Caco-2 (cell line): ENCODE results near the gene R3HDML. TPM values are rescaled to one million over a fixed set of nuclear protein-coding genes. Genes with fewer than 3 reads are reported as not detected.

Experiments used
- BruUV-seq: library from RNA; stranded (reverse); fragments of 400-500 nt; replicated peaks from 2 replicates; lab custom pipeline; 2021; lab: Mats Ljungman, UMichigan
- CTCF ChIA-PET: fragments of 300-600 bp; sonication (Branson Sonifier 250); formaldehyde crosslinking; loops from one replicate; lab custom pipeline; 2022; ENCODE audit warnings: antibody characterized with exemption; lab: Charles Lee
- POLR2A ChIA-PET: fragments of 300-600 bp; sonication (Branson Sonifier 250); formaldehyde crosslinking; loops from one replicate; lab custom pipeline; 2022; ENCODE audit warnings: antibody characterized with exemption; lab: Charles Lee
- DNase-seq, 2 experiments: peaks; one replicate each; pipeline versions ENCODE4 v3.0.0 to v3.0.0-alpha.2; 2020 to 2022
- H3K27me3 ChIP-seq: replicated peaks from 2 replicates; pipeline ENCODE4 v1.6.0; 2011; ENCODE audit warnings: low read length; ENCODE audit not compliant: control insufficient read depth, insufficient read depth
- H3K36me3 ChIP-seq: 2 replicates; pipeline ENCODE4 v1.5.1; 2011; ENCODE audit warnings: low read length; ENCODE audit not compliant: control insufficient read depth, insufficient read depth
- H3K4me1 ChIP-seq: fragments of 250-450 bp; sonication (Bioruptor Pico); 2 replicates; pipeline ENCODE4 v1.5.1; 2020; ENCODE audit warnings: mild to moderate bottlenecking
- H3K4me3 ChIP-seq: 2 replicates; pipeline ENCODE4 v1.5.1; 2011; ENCODE audit warnings: low read depth, mild to moderate bottlenecking, control low read depth, low read length
- H3K9me3 ChIP-seq: fragments of 250-450 bp; sonication (Bioruptor Pico); 2 replicates; pipeline ENCODE4 v1.5.1; 2020; ENCODE audit warnings: mild to moderate bottlenecking, moderate library complexity
- H3K27ac Mint-ChIP-seq: one replicate; pipeline ENCODE4 v1.8.0; 2022; ENCODE audit warnings: mixed read lengths; ENCODE audit not compliant: unreplicated experiment
- H3K27me3 Mint-ChIP-seq: one replicate; pipeline ENCODE4 v1.8.0; 2022; ENCODE audit warnings: mixed read lengths; ENCODE audit not compliant: insufficient read depth, unreplicated experiment
- H3K36me3 Mint-ChIP-seq: one replicate; pipeline ENCODE4 v1.8.0; 2022; ENCODE audit warnings: mild to moderate bottlenecking, mixed read lengths; ENCODE audit not compliant: insufficient read depth, unreplicated experiment
- H3K4me1 Mint-ChIP-seq: one replicate; pipeline ENCODE4 v1.8.0; 2022; ENCODE audit warnings: low read depth, mixed read lengths; ENCODE audit not compliant: unreplicated experiment
- H3K4me3 Mint-ChIP-seq: one replicate; pipeline ENCODE4 v1.8.0; 2022; ENCODE audit warnings: mild to moderate bottlenecking, moderate library complexity, mixed read lengths; ENCODE audit not compliant: unreplicated experiment
- H3K9me3 Mint-ChIP-seq: one replicate; pipeline ENCODE4 v1.8.0; 2022; ENCODE audit warnings: mixed read lengths; ENCODE audit not compliant: unreplicated experiment
- intact Hi-C: fragments of 100-400 bp; cut with micrococcal nuclease; formaldehyde crosslinking; loops from one replicate; pipeline ENCODE4 v1.10.0; 2022; ENCODE audit not compliant: unreplicated experiment
- total RNA-seq: library from RNA; stranded (reverse); gene quantifications from 2 replicates; pipeline ENCODE4 v1.2.3, GENCODE V29; 2022
- TF ChIP-seq, protein P1 (sequence below), 2 experiments: fragments of 200-600 bp in 1 of 2; IDR thresholded peaks; 1 replicate in 1 of 2; 2 replicates in 1 of 2; pipeline versions ENCODE4 v1.5.1 to v1.8.0; 2011 to 2022; ENCODE audit warnings: antibody characterized with exemption in 1 of 2, control low read depth in 1 of 2, inconsistent platforms in 1 of 2, low read depth in 1 of 2, low read length in 1 of 2, mild to moderate bottlenecking in 1 of 2, moderate library complexity in 1 of 2; ENCODE audit not compliant: insufficient read depth in 1 of 2, severe bottlenecking in 1 of 2, unreplicated experiment in 1 of 2

Gene R3HDML
- total RNA-seq, 1 experiment from 2014 or later: not detected

DNA sequence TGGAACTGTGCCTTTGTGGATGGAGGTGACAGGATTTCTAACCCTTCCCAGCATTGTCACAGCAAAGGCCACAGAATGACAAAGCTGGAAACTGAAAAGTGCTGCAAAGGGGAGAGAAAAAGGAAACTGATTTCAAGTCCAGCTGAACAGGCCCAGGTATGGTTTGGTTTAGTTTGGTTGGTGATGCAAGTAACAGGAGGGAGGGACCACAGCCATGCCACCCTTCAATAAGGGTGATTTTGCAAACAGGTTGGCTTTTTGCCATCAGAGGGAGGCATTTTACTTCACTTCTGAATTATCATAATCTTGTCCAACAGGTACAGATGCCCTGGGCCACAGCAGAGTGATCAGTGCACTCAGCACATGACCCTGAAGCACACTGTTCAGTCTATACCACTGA, 32.5 kb upstream of the R3HDML start:
- Histone ChIP-seq H3K27me3 (no peaks in the 10 kb centered on the region), H3K4me1 (peaks cover 24% of the 10 kb centered on the region), H3K4me3 (no peak overlapping the region), H3K9me3 (no peaks in the 10 kb centered on the region), H3K36me3 (no peaks in the 10 kb centered on the region; the same call in 1 of the 2 replicates)
- intact Hi-C loops: no loop called here
- TF ChIP-seq, protein P1, sequence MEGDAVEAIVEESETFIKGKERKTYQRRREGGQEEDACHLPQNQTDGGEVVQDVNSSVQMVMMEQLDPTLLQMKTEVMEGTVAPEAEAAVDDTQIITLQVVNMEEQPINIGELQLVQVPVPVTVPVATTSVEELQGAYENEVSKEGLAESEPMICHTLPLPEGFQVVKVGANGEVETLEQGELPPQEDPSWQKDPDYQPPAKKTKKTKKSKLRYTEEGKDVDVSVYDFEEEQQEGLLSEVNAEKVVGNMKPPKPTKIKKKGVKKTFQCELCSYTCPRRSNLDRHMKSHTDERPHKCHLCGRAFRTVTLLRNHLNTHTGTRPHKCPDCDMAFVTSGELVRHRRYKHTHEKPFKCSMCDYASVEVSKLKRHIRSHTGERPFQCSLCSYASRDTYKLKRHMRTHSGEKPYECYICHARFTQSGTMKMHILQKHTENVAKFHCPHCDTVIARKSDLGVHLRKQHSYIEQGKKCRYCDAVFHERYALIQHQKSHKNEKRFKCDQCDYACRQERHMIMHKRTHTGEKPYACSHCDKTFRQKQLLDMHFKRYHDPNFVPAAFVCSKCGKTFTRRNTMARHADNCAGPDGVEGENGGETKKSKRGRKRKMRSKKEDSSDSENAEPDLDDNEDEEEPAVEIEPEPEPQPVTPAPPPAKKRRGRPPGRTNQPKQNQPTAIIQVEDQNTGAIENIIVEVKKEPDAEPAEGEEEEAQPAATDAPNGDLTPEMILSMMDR (IDR thresholded peaks at IDR 0.05; ENCODE audit: insufficient read depth in 1 of 2, low read depth in 1 of 2, low read length in 1 of 2, severe bottlenecking in 1 of 2, unreplicated experiment in 1 of 2): no peak
- Mint-ChIP-seq H3K27me3 (no peaks in the 10 kb centered on the region), H3K4me1 (peaks cover 33% of the 10 kb centered on the region), H3K27ac (peak overlapping the region; percentile 95), H3K4me3 (no peak overlapping the region), H3K9me3 (peaks cover 16% of the 10 kb centered on the region), H3K36me3 (peaks cover 12% of the 10 kb centered on the region)
- ChIA-PET POLR2A (no interaction called here), CTCF (no interaction called here)
- DNase-seq: no peak
- no TSS peak for BruUV-seq

DNA sequence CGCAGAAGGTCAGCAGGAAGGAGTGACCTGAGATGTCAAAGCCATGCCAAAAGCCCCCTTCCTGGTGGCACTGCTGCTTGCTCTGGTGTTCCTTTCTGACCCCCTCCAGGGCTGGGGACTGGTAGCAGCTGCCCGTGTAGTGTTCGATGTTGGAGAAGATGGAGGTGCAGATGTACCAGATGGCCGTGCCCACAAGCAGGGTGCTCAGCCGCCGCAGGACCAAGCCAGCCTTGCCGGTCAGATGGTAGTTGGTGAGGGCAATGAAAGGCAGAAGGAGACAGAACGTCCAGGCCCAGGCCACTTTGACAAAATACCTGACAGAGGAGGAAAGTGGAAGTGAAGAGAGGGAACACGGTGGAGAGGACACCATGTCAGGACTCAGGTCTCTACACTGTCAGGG, 29.9 kb upstream of the R3HDML start:
- no peaks in the 10 kb centered on the region; the same call in 1 of the 2 replicates for H3K36me3 ChIP-seq
- no peaks in the 10 kb centered on the region for H3K9me3 ChIP-seq
- intact Hi-C loops: no loop called here
- Mint-ChIP-seq H3K4me3 (no peak overlapping the region), H3K9me3 (peaks cover 2% of the 10 kb centered on the region), H3K4me1 (peaks cover 37% of the 10 kb centered on the region), H3K27me3 (no peaks in the 10 kb centered on the region), H3K27ac (peak overlapping the region; percentile 31), H3K36me3 (peaks cover 24% of the 10 kb centered on the region)
- no peak for DNase-seq
- H3K4me1 ChIP-seq: peaks cover 24% of the 10 kb centered on the region
- H3K27me3 ChIP-seq: no peaks in the 10 kb centered on the region
- POLR2A ChIA-PET: interaction anchor here (0.7 kb wide), 1 partner anchor 78 kb away, joined by 3 read pairs; no protein-coding TSS in a partner anchor
- CTCF ChIA-PET: no interaction called here
- TF ChIP-seq, protein P1 (IDR thresholded peaks at IDR 0.05; ENCODE audit: insufficient read depth in 1 of 2, low read depth in 1 of 2, low read length in 1 of 2, severe bottlenecking in 1 of 2, unreplicated experiment in 1 of 2): no peak
- BruUV-seq: no TSS peak
- no peak overlapping the region for H3K4me3 ChIP-seq

DNA sequence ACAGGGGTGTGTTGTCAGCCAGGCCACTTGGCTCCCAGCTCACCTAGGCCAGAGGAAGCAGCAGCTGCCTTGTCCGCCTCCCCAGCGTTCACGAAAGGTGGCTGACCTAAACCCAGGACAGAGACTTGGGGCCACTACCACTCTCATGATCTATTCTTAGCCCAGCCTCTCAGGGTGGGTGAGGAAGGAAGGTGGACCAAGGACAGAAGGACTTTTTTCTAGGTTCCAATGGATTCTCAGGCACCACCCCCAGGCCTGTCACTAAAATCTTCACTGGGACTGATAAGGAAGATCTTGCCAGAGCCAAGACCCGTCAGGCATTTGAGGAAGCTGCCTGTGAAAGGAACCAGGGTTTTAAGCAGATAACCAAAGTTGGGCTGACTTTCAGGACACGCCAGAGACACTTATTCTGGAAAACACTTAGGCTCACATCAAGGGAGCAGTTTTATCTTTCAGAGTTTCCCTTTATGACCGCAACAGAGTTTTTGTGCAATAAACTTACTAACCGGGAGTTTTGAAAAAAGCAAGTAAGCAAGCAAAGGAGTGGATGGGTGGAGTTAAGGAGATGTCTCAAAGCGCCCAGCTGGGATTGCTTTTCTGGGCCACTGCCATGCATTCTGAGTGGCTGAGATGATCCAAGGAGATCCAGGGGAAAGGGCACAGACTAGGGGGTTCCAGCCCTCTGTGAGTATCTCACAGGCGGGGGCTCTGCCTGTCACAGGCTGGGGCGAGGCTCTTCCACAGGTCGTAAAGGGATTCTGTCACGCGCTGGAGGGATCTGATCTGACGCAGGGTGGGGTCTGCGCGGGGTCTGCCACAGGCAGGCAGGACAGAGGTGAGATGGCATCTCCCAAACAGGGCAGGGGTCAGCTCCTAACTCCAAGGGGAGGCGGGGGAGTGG, 26.8 kb upstream of the R3HDML start:
- H3K9me3 Mint-ChIP-seq: no peaks in the 10 kb centered on the region
- H3K36me3 Mint-ChIP-seq: peaks cover 20% of the 10 kb centered on the region
- H3K4me3 Mint-ChIP-seq: peak overlapping the region; percentile 84
- intact Hi-C loops: loop anchor here (1.0 to 5.0 kb wide), 5 partner anchors 8 to 302 kb away; no protein-coding TSS in a partner anchor
- BruUV-seq: TSS peak; percentile 59
- peaks cover 10% of the 10 kb centered on the region for H3K4me1 ChIP-seq
- peaks cover 13% of the 10 kb centered on the region for H3K4me1 Mint-ChIP-seq
- no peaks in the 10 kb centered on the region for H3K27me3 ChIP-seq
- H3K27me3 Mint-ChIP-seq: no peaks in the 10 kb centered on the region
- POLR2A ChIA-PET: interaction anchor here (0.6 to 1.9 kb wide), 9 partner anchors 8 to 161 kb away, joined by 3 to 8 read pairs (median 6); partner anchors contain the start of gene HNF4A
- H3K27ac Mint-ChIP-seq: peak overlapping the region; percentile 48
- H3K9me3 ChIP-seq: no peaks in the 10 kb centered on the region
- CTCF ChIA-PET: interaction anchor here (0.7 to 6.7 kb wide), 36 partner anchors 8 to 299 kb away, joined by 3 to 244 read pairs (median 6); partner anchors contain the start of genes GDAP1L1, HNF4A, OSER1 and TTPAL
- peak in 1 of 2 experiments; percentile 33 for DNase-seq
- peak overlapping the region; percentile 77 for H3K4me3 ChIP-seq
- no peaks in the 10 kb centered on the region; the same call in 1 of the 2 replicates for H3K36me3 ChIP-seq
- TF ChIP-seq, protein P1 (IDR thresholded peaks at IDR 0.05; ENCODE audit: insufficient read depth in 1 of 2, low read depth in 1 of 2, low read length in 1 of 2, severe bottlenecking in 1 of 2, unreplicated experiment in 1 of 2): no peak
